ENCODE data around the gene SIGLEC15. TPM values are rescaled to one million over a fixed set of nuclear protein-coding genes. Genes with fewer than 3 reads are reported as not detected.

SIGLEC15 gene
- polyA plus RNA-seq, 3 donors, result 6.5 to 9.9 (median 7.8) TPM

DNA sequence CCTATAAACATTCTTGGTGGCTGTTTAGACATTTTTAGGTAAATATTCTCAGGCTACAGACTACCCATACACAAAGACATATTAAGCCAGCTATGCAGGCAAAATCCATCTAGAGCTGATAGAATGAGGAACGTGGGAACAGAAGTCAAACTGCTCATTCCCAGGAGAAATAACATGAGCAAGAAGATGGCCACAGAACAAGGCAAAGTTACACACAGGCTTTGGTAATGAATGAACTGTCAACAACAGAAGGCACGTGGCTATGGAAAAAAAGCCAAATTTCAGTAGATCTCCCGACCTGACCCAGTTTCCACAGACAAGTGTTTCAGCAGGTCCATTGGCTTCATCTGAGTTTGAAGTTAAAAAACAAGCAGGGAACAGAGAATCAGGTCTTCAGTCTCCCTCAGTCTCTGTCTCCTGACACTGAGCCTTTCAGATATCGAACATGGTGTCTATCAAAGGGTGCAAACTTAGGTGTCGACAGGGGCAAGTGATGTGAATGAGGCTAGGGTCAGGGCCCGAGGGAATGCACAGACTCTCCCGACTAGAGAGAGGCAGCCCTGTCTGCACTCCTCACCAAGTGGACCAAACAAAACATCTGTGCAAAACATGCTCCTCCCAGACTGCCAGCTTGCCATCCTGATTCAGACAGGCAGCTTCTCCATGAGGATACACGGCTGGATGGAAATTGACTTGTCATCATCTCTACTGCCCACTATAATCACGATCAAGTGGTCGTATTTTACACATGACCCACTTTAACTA is 25.9 kb downstream of the SIGLEC15 start:
- no peak for TF ChIP-seq CTCF (IDR thresholded peaks at IDR 0.05)
- no peak overlapping the region for H2AFZ ChIP-seq (ENCODE audit: insufficient read depth, low read depth, low read length, poor library complexity, severe bottlenecking)
- no peak overlapping the region for H3K4me3 ChIP-seq (replicated peaks in 1 of 3; ENCODE audit: low read depth in 2 of 3, low read length in 3 of 3)
- Mint-ChIP-seq H3K4me1 (no peaks in the 10 kb centered on the region), H3K4me3 (no peak overlapping the region), H3K9me3 (no peaks in the 10 kb centered on the region), H3K27ac (no peak overlapping the region), H3K36me3 (peaks cover 76 to 78% of the 10 kb centered on the region in 2 donors), H3K27me3 (ENCODE audit: low read depth in 3 of 3) (peaks cover 0 to 2% (median 0%) of the 10 kb centered on the region in 3 donors)
- no peaks in the 10 kb centered on the region for H4K20me1 ChIP-seq (ENCODE audit: insufficient read depth, low read length)
- no peaks in the 10 kb centered on the region for H3K79me2 ChIP-seq (ENCODE audit: insufficient read depth, low read length)
- peaks cover 61 to 78% of the 10 kb centered on the region in 2 donors for H3K36me3 ChIP-seq (replicated peaks in 1 of 2; ENCODE audit: control insufficient read depth in 1 of 2, insufficient read depth in 2 of 2, low read length in 2 of 2)
- no peak for DNase-seq
- no peaks in the 10 kb centered on the region for H3K9me3 ChIP-seq (replicated peaks in 1 of 2; ENCODE audit: control insufficient read depth in 1 of 2, insufficient read depth in 1 of 2, low read length in 2 of 2)
- intact Hi-C loops (cut with micrococcal nuclease), result no loop called here
- H3K9ac ChIP-seq (ENCODE audit: insufficient read depth, low read length, poor library complexity, severe bottlenecking), result no peak overlapping the region
- H3K4me1 ChIP-seq (ENCODE audit: control insufficient read depth in 1 of 2, insufficient read depth in 2 of 2, low read length in 2 of 2), result no peaks in the 10 kb centered on the region
- H3K27me3 ChIP-seq (ENCODE audit: control insufficient read depth in 2 of 2, insufficient read depth in 2 of 2, low read length in 2 of 2), result no peaks in the 10 kb centered on the region
- no peak overlapping the region for H3K4me2 ChIP-seq (replicated peaks; ENCODE audit: extremely low read depth, low read length, poor library complexity, severe bottlenecking)
- 96% methylated on average over 5 of the region's 10 CpGs for WGBS (ENCODE audit: insufficient coverage)
- H3K27ac ChIP-seq (ENCODE audit: low read depth in 1 of 2, low read length in 2 of 2), result no peak overlapping the region

DNA sequence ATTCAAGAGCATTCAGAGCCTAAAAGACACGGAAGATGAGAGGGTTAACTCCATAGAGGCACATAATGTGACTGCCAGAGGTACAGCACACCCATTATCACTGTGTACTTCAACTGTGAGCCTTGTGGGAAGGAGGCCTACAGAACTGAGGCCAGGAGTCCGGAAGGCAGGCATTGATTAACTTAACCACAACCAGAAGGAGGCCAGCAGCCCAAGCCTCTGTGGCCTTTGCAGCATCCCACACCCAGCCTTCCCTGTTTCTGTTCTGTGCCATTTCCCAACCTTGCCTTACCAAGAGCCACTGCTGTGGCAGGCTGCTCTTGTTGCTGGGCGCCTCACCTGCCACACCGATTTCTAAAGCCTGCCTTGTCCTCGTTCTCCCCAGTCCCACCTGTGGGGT is 27.2 kb downstream of the SIGLEC15 start:
- Mint-ChIP-seq H3K9me3 (no peaks in the 10 kb centered on the region), H3K27ac (peak overlapping the region in 2 of 7 donors; percentile 10 to 90), H3K36me3 (peaks cover 86 to 89% of the 10 kb centered on the region in 2 donors), H3K4me3 (no peak overlapping the region), H3K4me1 (no peaks in the 10 kb centered on the region), H3K27me3 (ENCODE audit: low read depth in 3 of 3) (no peaks in the 10 kb centered on the region)
- H3K79me2 ChIP-seq (ENCODE audit: insufficient read depth, low read length), result no peaks in the 10 kb centered on the region
- H3K9ac ChIP-seq (ENCODE audit: insufficient read depth, low read length, poor library complexity, severe bottlenecking), result no peak overlapping the region
- peaks cover 70 to 90% of the 10 kb centered on the region in 2 donors for H3K36me3 ChIP-seq (replicated peaks in 1 of 2; ENCODE audit: control insufficient read depth in 1 of 2, insufficient read depth in 2 of 2, low read length in 2 of 2)
- H3K4me2 ChIP-seq (replicated peaks; ENCODE audit: extremely low read depth, low read length, poor library complexity, severe bottlenecking), result no peak overlapping the region
- H3K9me3 ChIP-seq (replicated peaks in 1 of 2; ENCODE audit: control insufficient read depth in 1 of 2, insufficient read depth in 1 of 2, low read length in 2 of 2), result no peaks in the 10 kb centered on the region
- intact Hi-C loops (cut with micrococcal nuclease), result no loop called here
- DNase-seq, result no peak
- H3K4me1 ChIP-seq (ENCODE audit: control insufficient read depth in 1 of 2, insufficient read depth in 2 of 2, low read length in 2 of 2), result no peaks in the 10 kb centered on the region
- no peak overlapping the region for H2AFZ ChIP-seq (ENCODE audit: insufficient read depth, low read depth, low read length, poor library complexity, severe bottlenecking)
- H4K20me1 ChIP-seq (ENCODE audit: insufficient read depth, low read length), result no peaks in the 10 kb centered on the region
- TF ChIP-seq CTCF (IDR thresholded peaks at IDR 0.05), result no peak
- 74% methylated on average over 3 of the region's 5 CpGs for WGBS (ENCODE audit: insufficient coverage)
- H3K27me3 ChIP-seq (ENCODE audit: control insufficient read depth in 2 of 2, insufficient read depth in 2 of 2, low read length in 2 of 2), result no peaks in the 10 kb centered on the region
- H3K27ac ChIP-seq (ENCODE audit: low read depth in 1 of 2, low read length in 2 of 2), result no peak overlapping the region
- no peak overlapping the region for H3K4me3 ChIP-seq (replicated peaks in 1 of 3; ENCODE audit: low read depth in 2 of 3, low read length in 3 of 3)
